ENCODE data around the gene PTTG1.

The PTTG1 gene

DNA sequence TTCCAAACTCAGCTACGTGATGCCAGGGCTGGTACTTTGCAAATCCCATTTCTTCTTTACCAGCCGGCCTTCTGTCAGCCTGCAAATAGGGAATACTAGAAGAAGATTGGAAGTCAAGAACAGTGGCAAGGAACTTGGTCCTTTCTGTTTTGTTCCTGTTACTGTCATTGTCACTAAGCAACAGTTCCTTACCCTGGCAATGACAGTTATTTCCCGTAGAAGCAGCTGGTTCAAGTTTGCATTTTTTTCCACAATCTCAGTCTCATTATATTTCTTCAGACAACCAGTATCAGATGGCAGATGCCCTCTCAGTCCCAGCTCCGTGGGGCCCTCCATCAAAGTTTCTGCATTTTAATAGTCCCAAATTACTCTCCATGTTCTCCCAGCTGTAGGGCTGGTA, 42.1 kb upstream of the PTTG1 start:
- Histone ChIP-seq H3K4me3 (no peak overlapping the region), H3K9me3 (no peaks in the 10 kb centered on the region), H3K4me1 (no peaks in the 10 kb centered on the region), H3K36me3 (no peaks in the 10 kb centered on the region), H3K27me3 (no peaks in the 10 kb centered on the region), H3K27ac (no peak overlapping the region)
- TF ChIP-seq, protein P1, sequence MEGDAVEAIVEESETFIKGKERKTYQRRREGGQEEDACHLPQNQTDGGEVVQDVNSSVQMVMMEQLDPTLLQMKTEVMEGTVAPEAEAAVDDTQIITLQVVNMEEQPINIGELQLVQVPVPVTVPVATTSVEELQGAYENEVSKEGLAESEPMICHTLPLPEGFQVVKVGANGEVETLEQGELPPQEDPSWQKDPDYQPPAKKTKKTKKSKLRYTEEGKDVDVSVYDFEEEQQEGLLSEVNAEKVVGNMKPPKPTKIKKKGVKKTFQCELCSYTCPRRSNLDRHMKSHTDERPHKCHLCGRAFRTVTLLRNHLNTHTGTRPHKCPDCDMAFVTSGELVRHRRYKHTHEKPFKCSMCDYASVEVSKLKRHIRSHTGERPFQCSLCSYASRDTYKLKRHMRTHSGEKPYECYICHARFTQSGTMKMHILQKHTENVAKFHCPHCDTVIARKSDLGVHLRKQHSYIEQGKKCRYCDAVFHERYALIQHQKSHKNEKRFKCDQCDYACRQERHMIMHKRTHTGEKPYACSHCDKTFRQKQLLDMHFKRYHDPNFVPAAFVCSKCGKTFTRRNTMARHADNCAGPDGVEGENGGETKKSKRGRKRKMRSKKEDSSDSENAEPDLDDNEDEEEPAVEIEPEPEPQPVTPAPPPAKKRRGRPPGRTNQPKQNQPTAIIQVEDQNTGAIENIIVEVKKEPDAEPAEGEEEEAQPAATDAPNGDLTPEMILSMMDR (IDR thresholded peaks at IDR 0.05), result no peak
- no peak for DNase-seq
- intact Hi-C loops (cut with DNase I; ENCODE audit: low total_unique reads), result no loop called here

DNA sequence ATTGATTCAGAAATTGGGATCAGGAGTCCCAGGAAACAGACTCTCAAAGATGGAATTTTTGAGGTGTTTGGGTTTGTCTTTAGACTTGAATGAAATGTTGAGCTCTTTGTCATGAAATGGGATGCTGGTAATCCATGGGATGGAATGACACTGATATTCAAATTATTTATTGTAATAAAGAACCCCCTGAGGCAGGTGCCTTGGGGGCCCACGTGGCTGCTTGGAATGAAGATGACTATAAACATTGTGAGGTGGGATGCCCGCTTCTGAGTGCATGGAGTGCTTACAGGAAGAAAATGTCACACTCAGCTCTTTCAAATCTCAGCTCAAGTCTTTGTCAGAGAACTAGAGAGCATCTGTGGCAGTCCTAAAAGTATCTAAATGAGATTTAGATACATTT, 41.6 kb upstream of the PTTG1 start:
- DNase-seq, result no peak
- Histone ChIP-seq H3K4me1 (no peaks in the 10 kb centered on the region), H3K4me3 (no peak overlapping the region), H3K27me3 (no peaks in the 10 kb centered on the region), H3K36me3 (no peaks in the 10 kb centered on the region), H3K9me3 (no peaks in the 10 kb centered on the region), H3K27ac (no peak overlapping the region)
- TF ChIP-seq, protein P1 (IDR thresholded peaks at IDR 0.05), result no peak
- intact Hi-C loops (cut with DNase I; ENCODE audit: low total_unique reads), result no loop called here

DNA sequence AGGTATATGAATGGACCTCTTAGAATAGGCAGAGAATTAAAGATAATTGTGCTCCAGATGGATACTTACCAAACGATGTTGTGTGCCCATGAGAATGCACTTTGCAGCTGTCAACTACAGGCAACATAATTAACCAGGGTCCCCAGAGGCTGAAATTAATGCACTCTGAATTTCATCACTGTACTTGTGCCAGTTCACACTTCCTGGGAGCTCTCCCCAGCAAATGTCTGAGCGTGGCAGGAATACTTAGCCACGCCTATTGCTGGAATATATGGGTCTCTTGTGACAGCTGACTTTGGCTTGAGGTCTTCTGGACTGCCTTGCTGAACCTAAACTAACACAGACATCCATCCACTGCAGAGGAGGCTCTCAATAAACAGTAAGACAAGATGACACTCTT, 39.3 kb upstream of the PTTG1 start:
- TF ChIP-seq, protein P1 (IDR thresholded peaks at IDR 0.05), result no peak
- no peak for DNase-seq
- H3K27me3 ChIP-seq, result no peaks in the 10 kb centered on the region
- H3K27ac ChIP-seq, result no peak overlapping the region
- peaks cover 0 to 4% (median 0%) of the 10 kb centered on the region in 3 donors for H3K36me3 ChIP-seq
- no peak overlapping the region for H3K4me3 ChIP-seq
- no peaks in the 10 kb centered on the region for H3K4me1 ChIP-seq
- peaks cover 0 to 6% (median 4%) of the 10 kb centered on the region in 3 donors for H3K9me3 ChIP-seq
- intact Hi-C loops (cut with DNase I; ENCODE audit: low total_unique reads), result no loop called here

DNA sequence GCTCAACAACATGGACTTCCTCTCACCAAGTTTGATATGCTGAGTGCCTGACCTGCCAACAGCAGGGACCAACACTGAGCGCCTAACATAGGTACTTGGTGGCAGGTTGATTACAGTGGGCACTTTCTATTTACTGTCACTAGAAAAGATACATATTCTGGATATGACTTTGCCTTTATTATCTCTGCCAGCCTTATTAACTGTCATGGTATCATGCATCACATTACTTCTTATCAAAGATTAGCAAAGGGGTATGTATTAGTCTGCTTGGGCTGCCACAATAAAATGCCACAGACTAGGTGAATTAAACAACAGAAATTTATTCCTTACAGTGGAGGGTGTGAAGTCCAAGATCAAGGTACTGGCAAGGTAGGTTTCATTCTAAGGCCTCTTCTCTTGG, 37.0 kb upstream of the PTTG1 start:
- H3K36me3 ChIP-seq, result peaks cover 0 to 9% (median 0%) of the 10 kb centered on the region in 3 donors
- intact Hi-C loops (cut with DNase I; ENCODE audit: low total_unique reads), result loop anchor here (5.0 kb wide), 1 partner anchor 187 kb away; no protein-coding TSS in a partner anchor
- TF ChIP-seq, protein P1 (IDR thresholded peaks at IDR 0.05), result no peak

DNA sequence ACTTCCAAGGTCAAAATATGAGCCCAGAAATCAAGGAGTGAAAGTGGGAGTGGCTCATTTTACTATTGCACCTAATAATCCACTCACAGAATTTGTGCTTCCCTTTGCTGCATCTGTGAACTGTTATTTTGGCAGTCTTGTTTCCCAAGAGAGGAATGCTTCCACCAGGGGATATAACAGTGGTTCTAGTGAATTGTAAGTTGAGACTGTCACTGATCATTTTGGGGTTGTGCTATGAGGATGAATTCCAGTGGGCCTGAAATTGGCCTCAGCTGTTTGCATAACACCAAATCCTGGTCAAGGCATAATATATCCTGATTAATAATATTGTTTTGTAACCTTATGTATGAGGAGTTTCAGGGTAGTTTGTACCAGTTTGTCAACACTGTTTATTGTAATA, 36.2 kb upstream of the PTTG1 start:
- TF ChIP-seq, protein P1 (IDR thresholded peaks at IDR 0.05), result no peak
- intact Hi-C loops (cut with DNase I; ENCODE audit: low total_unique reads), result loop anchor here (5.0 kb wide), 1 partner anchor 188 kb away; no protein-coding TSS in a partner anchor
- Histone ChIP-seq H3K27me3 (no peaks in the 10 kb centered on the region), H3K27ac (no peak overlapping the region), H3K36me3 (peaks cover 0 to 9% (median 0%) of the 10 kb centered on the region in 3 donors), H3K4me3 (no peak overlapping the region), H3K9me3 (peaks cover 0 to 12% (median 12%) of the 10 kb centered on the region in 3 donors), H3K4me1 (no peaks in the 10 kb centered on the region)
- no peak for DNase-seq

More for the DNA sequence above, 37.0 kb upstream of the PTTG1 start:
- Histone ChIP-seq H3K27me3 (no peaks in the 10 kb centered on the region), H3K4me3 (no peak overlapping the region), H3K27ac (no peak overlapping the region), H3K4me1 (no peaks in the 10 kb centered on the region), H3K9me3 (peaks cover 0 to 12% (median 12%) of the 10 kb centered on the region in 3 donors)
- DNase-seq, result no peak

DNA sequence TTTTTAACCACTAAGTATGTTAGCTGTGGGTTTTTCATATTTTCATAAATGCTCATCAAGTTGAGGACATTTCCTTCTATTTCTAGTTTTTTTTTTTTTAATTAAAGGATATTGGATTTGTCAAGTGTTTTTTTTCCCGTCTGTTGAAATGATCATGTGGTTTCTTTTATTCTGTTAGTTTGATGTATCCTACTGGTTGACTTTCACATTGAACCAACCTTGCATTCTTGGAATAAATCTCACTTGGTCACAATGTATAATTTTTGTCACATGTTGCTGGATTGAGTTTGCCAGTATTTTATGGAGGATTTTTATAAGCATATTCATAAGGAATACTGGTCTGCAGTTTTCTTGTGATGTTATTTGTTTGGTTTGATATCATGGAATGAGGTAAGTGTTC, 34.2 kb upstream of the PTTG1 start:
- H3K27ac ChIP-seq, result no peak overlapping the region
- intact Hi-C loops (cut with DNase I; ENCODE audit: low total_unique reads), result loop anchor here (5.0 kb wide), 1 partner anchor 190 kb away; no protein-coding TSS in a partner anchor
- no peak for DNase-seq
- H3K9me3 ChIP-seq, result peaks cover 0 to 12% (median 12%) of the 10 kb centered on the region in 3 donors
- H3K4me3 ChIP-seq, result no peak overlapping the region
- H3K36me3 ChIP-seq, result peaks cover 0 to 9% (median 0%) of the 10 kb centered on the region in 3 donors
- no peaks in the 10 kb centered on the region for H3K4me1 ChIP-seq
- H3K27me3 ChIP-seq, result no peaks in the 10 kb centered on the region
- TF ChIP-seq, protein P1 (IDR thresholded peaks at IDR 0.05), result no peak

All from tibial artery (tissue), 4 donors.